MCF 10A (cell line): Measurements from ENCODE around the gene CAMK2A. TPM values are rescaled to one million over a fixed set of nuclear protein-coding genes. Genes with fewer than 3 reads are reported as not detected.
A peak's percentile ranks its signal among the peaks of the same experiment; 100 is the strongest.

ENCODE experiments used
- BruUV-seq: library from RNA; stranded (reverse); fragments of 400-500 nt; replicated peaks from 2 replicates; lab custom pipeline; 2021; lab: Mats Ljungman, UMichigan
- CTCF ChIA-PET: fragments of 300-600 bp; sonication (Branson Sonifier 250); formaldehyde crosslinking; extraction: SDS; loops from one replicate; lab custom pipeline; 2021; ENCODE audit warnings: antibody characterized with exemption, inconsistent platforms; lab: Yijun Ruan, JAX
- POLR2A ChIA-PET: fragments of 300-600, 350-650 bp; sonication (Branson Sonifier 250); formaldehyde crosslinking; extraction: SDS; loops from one replicate; lab custom pipeline; 2020; ENCODE audit warnings: antibody characterized with exemption, inconsistent platforms; lab: Yijun Ruan, JAX
- DNase-seq: peaks from one replicate; pipeline ENCODE4 v3.0.0-alpha.2; 2018; ENCODE audit not compliant: unreplicated experiment
- H3K27ac Mint-ChIP-seq: one replicate; pipeline ENCODE4 v1.8.0; 2022; ENCODE audit warnings: mild to moderate bottlenecking, low read depth, mixed read lengths; ENCODE audit not compliant: unreplicated experiment
- H3K27me3 Mint-ChIP-seq: one replicate; pipeline ENCODE4 v1.8.0; 2022; ENCODE audit warnings: mixed read lengths; ENCODE audit not compliant: insufficient read depth, unreplicated experiment
- H3K36me3 Mint-ChIP-seq: one replicate; pipeline ENCODE4 v1.8.0; 2022; ENCODE audit warnings: mild to moderate bottlenecking, moderate library complexity, mixed read lengths; ENCODE audit not compliant: insufficient read depth, unreplicated experiment
- H3K4me1 Mint-ChIP-seq: one replicate; pipeline ENCODE4 v1.8.0; 2022; ENCODE audit warnings: mixed read lengths; ENCODE audit not compliant: insufficient read depth, unreplicated experiment
- H3K4me3 Mint-ChIP-seq: one replicate; pipeline ENCODE4 v1.8.0; 2022; ENCODE audit warnings: mild to moderate bottlenecking, moderate library complexity, mixed read lengths; ENCODE audit not compliant: unreplicated experiment
- H3K9me3 Mint-ChIP-seq: one replicate; pipeline ENCODE4 v1.8.0; 2022; ENCODE audit warnings: mixed read lengths; ENCODE audit not compliant: unreplicated experiment
- intact Hi-C: fragments of 100-400 bp; cut with micrococcal nuclease; formaldehyde crosslinking; loops from 2 replicates; pipeline ENCODE4 v1.14.1; 2022
- total RNA-seq: library from RNA; stranded (reverse); gene quantifications from 2 replicates; pipeline ENCODE4 v1.2.3, GENCODE V29; 2022
- TF ChIP-seq, protein P1 (sequence below): fragments of 200-600 bp; IDR thresholded peaks from one replicate; pipeline ENCODE4 v1.8.0; 2022; ENCODE audit warnings: antibody characterized with exemption, mild to moderate bottlenecking; ENCODE audit not compliant: unreplicated experiment

Gene CAMK2A
- total RNA-seq, 1 experiment from 2014 or later, result not detected

DNA sequence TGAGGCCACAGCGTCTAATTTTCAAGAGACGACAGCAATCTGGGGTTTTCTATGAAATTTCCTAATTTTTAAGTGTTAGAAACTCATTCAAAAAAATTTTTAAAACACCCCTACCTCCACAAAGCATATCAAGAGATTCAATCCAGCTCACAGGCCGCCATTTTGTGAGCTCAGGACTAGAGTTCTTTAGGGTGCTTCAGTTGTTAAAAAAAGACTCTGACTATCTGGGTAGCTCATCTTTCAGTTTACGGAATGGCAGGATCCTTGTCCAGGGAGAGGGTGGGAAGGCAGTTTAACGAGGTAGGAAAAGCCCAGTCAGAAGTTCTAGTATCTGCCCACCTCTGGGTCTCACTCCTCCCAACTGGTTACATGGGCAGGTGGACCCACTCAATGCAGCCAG is 43.1 kb downstream of the CAMK2A start:
- Mint-ChIP-seq H3K4me3 (no peak overlapping the region), H3K27me3 (no peaks in the 10 kb centered on the region), H3K9me3 (no peaks in the 10 kb centered on the region), H3K27ac (no peak overlapping the region), H3K36me3 (no peaks in the 10 kb centered on the region), H3K4me1 (peaks cover 7% of the 10 kb centered on the region)
- no peak for DNase-seq
- ChIA-PET CTCF (interaction anchor here (0.6 to 2.6 kb wide), 10 partner anchors 9 to 246 kb away, joined by 3 to 16 read pairs (median 3); partner anchors contain the start of genes HMGXB3 and TIGD6), POLR2A (interaction anchor here (1.4 to 2.0 kb wide), 3 partner anchors 16 to 73 kb away, joined by 4 to 7 read pairs (median 7); no protein-coding TSS in a partner anchor)
- TF ChIP-seq, protein P1, sequence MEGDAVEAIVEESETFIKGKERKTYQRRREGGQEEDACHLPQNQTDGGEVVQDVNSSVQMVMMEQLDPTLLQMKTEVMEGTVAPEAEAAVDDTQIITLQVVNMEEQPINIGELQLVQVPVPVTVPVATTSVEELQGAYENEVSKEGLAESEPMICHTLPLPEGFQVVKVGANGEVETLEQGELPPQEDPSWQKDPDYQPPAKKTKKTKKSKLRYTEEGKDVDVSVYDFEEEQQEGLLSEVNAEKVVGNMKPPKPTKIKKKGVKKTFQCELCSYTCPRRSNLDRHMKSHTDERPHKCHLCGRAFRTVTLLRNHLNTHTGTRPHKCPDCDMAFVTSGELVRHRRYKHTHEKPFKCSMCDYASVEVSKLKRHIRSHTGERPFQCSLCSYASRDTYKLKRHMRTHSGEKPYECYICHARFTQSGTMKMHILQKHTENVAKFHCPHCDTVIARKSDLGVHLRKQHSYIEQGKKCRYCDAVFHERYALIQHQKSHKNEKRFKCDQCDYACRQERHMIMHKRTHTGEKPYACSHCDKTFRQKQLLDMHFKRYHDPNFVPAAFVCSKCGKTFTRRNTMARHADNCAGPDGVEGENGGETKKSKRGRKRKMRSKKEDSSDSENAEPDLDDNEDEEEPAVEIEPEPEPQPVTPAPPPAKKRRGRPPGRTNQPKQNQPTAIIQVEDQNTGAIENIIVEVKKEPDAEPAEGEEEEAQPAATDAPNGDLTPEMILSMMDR, result no peak
- BruUV-seq, result no TSS peak
- intact Hi-C loops, result no loop called here

DNA sequence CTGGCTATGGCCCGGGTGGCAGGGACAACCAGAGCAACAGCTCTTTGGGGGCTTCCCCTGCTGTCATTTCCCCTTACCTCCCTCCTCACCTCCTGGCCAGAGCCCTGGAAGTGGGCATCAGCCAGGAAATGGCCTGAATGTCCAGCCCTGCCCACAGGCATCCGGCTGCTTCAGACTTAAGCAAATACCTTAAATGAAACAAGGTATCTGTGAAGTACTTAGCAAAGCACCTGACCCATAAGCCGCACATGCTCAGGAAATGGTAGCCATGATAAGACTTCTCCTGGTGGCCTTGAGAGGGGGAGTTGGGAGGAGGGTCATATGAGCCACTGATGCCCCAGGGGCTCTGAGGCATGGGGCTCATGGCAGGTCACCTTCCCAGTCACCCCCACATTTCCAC is 43.8 kb downstream of the CAMK2A start:
- Mint-ChIP-seq H3K27me3 (no peaks in the 10 kb centered on the region), H3K4me1 (peaks cover 7% of the 10 kb centered on the region), H3K36me3 (no peaks in the 10 kb centered on the region), H3K27ac (no peak overlapping the region), H3K4me3 (no peak overlapping the region), H3K9me3 (no peaks in the 10 kb centered on the region)
- intact Hi-C loops, result no loop called here
- ChIA-PET CTCF (interaction anchor here (0.6 to 2.6 kb wide), 8 partner anchors 9 to 729 kb away, joined by 3 to 16 read pairs (median 4); partner anchors contain the start of genes HMGXB3 and TIGD6), POLR2A (interaction anchor here (1.4 to 2.0 kb wide), 3 partner anchors 17 to 74 kb away, joined by 4 to 7 read pairs (median 7); no protein-coding TSS in a partner anchor)
- no TSS peak for BruUV-seq
- TF ChIP-seq, protein P1, result no peak
- no peak for DNase-seq

DNA sequence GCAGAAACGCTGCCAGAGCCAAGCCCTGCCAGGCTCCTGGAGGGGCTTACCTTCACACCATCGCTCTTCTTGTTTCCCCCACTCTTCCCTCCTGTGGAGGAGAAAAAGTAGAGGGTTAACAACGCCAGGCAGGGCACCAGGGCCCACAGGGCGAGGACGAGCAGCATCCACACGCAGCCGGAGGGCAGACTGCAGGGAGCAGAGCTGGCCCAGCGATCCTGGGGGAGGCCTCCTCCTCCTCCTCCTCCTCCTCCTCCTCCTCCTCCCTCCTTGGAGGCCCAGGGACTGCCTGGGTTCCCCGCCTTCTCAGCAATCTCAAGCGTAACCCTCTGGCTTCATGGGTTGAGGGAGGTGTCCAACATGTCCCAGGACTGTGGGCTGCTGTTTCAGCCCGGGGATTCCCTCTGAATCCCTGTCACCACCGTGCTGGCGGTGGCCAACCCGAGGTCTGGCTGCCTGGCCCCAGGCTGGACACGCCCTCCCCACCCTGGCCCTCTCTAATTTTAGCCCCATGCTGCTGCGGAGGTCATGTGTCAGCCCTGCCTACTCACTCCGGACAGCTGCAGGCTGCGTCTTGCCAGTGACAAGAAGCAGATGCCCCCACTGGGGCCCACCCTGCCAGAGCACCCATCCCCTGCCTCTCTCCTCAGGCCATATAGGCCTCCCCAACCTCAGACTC is 44.3 kb downstream of the CAMK2A start:
- BruUV-seq, result no TSS peak

DNA sequence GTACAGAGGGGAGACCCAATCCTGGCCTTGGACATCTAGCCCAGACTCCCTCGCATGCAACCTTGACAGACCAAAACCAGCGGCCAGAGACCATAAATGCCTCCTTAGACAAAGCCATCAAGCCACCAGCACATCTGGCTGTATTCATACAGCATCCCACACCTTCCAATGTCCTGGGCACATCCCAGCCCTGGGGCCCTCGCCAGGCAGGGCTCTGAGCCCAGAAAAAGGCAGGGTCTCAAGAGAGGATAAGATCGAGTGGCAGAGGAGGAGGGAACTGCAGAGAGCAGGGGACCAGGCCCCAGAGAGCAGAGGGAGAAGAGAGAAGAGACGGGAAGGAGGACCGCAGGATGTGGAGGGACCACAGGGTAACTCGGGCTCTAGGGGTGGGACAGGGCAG is 45.4 kb downstream of the CAMK2A start:
- ChIA-PET CTCF (interaction anchor here (0.6 to 1.8 kb wide), 4 partner anchors 10 to 393 kb away, joined by 3 to 6 read pairs (median 4); no protein-coding TSS in a partner anchor), POLR2A (interaction anchor here (1.7 kb wide), 1 partner anchor 19 kb away, joined by 3 read pairs; no protein-coding TSS in a partner anchor)
- no peak for DNase-seq
- Mint-ChIP-seq H3K36me3 (no peaks in the 10 kb centered on the region), H3K9me3 (no peaks in the 10 kb centered on the region), H3K4me1 (peaks cover 7% of the 10 kb centered on the region), H3K4me3 (no peak overlapping the region), H3K27ac (peak overlapping the region; percentile 6), H3K27me3 (no peaks in the 10 kb centered on the region)
- TF ChIP-seq, protein P1, result no peak
- intact Hi-C loops, result no loop called here
- BruUV-seq, result no TSS peak

More for the DNA sequence above, 44.3 kb downstream of the CAMK2A start:
- H3K4me3 Mint-ChIP-seq, result no peak overlapping the region
- no peaks in the 10 kb centered on the region for H3K9me3 Mint-ChIP-seq
- no peaks in the 10 kb centered on the region for H3K27me3 Mint-ChIP-seq
- intact Hi-C loops, result no loop called here
- H3K27ac Mint-ChIP-seq, result no peak overlapping the region
- POLR2A ChIA-PET, result interaction anchor here (2.0 kb wide), 1 partner anchor 17 kb away, joined by 7 read pairs; no protein-coding TSS in a partner anchor
- H3K4me1 Mint-ChIP-seq, result peaks cover 7% of the 10 kb centered on the region
- TF ChIP-seq, protein P1, result no peak
- CTCF ChIA-PET, result interaction anchor here (0.7 to 1.2 kb wide), 2 partner anchors 116 to 728 kb away, joined by 3 read pairs; no protein-coding TSS in a partner anchor
- no peaks in the 10 kb centered on the region for H3K36me3 Mint-ChIP-seq
- DNase-seq, result peak; percentile 31
